ENCODE data around the gene SLC35F3. TPM values are rescaled to one million over a fixed set of nuclear protein-coding genes. Genes with fewer than 3 reads are reported as not detected.

Gene SLC35F3
- total RNA-seq, 2 donors from 2014 or later, result 0.12 to 0.14 TPM

- intact Hi-C loops (cut with DNase I, micrococcal nuclease), result no loop called here
- DNase-seq, result no peak
- ATAC-seq, result no peak
Measured at GRCh38 chr1:234004591-234004990, 100.1 kb downstream of the SLC35F3 start.

- ATAC-seq, result no peak
- intact Hi-C loops (cut with DNase I, micrococcal nuclease), result no loop called here
Measured at GRCh38 chr1:234007684-234008083, 103.2 kb downstream of the SLC35F3 start.

GRCh38 chr1:234008591-234008990, 104.1 kb downstream of the SLC35F3 start:
- no peak for ATAC-seq
- DNase-seq, result no peak
- intact Hi-C loops (cut with DNase I, micrococcal nuclease), result no loop called here

More at GRCh38 chr1:234007684-234008083, 103.2 kb downstream of the SLC35F3 start:
- DNase-seq, result no peak

- intact Hi-C loops (cut with DNase I, micrococcal nuclease), result no loop called here
- DNase-seq (no peak), ATAC-seq (no peak)
Measured at GRCh38 chr1:234009668-234010067, 105.2 kb downstream of the SLC35F3 start.

- ATAC-seq (no peak), DNase-seq (no peak)
- intact Hi-C loops (cut with DNase I, micrococcal nuclease), result no loop called here
Measured at GRCh38 chr1:234014208-234014607, 109.7 kb downstream of the SLC35F3 start.

GRCh38 chr1:234018816-234019215, 114.3 kb downstream of the SLC35F3 start:
- intact Hi-C loops (cut with DNase I, micrococcal nuclease), result no loop called here
- DNase-seq (no peak), ATAC-seq (no peak)

- DNase-seq (no peak), ATAC-seq (no peak)
- intact Hi-C loops (cut with DNase I, micrococcal nuclease), result no loop called here
Measured at GRCh38 chr1:234019387-234019786, 114.9 kb downstream of the SLC35F3 start.

GRCh38 chr1:234022302-234022701, 117.8 kb downstream of the SLC35F3 start:
- DNase-seq, result no peak
- no peak for ATAC-seq
- intact Hi-C loops (cut with DNase I, micrococcal nuclease), result no loop called here

GRCh38 chr1:234039603-234040002, 135.1 kb downstream of the SLC35F3 start:
- ATAC-seq (no peak), DNase-seq (no peak)
- intact Hi-C loops (cut with DNase I, micrococcal nuclease), result no loop called here

GRCh38 chr1:234040446-234041317, 136.2 kb downstream of the SLC35F3 start:
- DNase-seq (no peak), ATAC-seq (no peak)
- intact Hi-C loops (cut with DNase I, micrococcal nuclease), result no loop called here

- intact Hi-C loops (cut with DNase I, micrococcal nuclease), result no loop called here
- DNase-seq, result no peak
- ATAC-seq, result no peak
Measured at GRCh38 chr1:234044079-234044478, 139.6 kb downstream of the SLC35F3 start.

- DNase-seq, result no peak
- intact Hi-C loops (cut with DNase I, micrococcal nuclease), result no loop called here
- no peak for ATAC-seq
Measured at GRCh38 chr1:234047123-234047522, 142.6 kb downstream of the SLC35F3 start.

GRCh38 chr1:234062166-234062565, 157.7 kb downstream of the SLC35F3 start:
- ATAC-seq (no peak), DNase-seq (no peak)
- intact Hi-C loops (cut with DNase I, micrococcal nuclease), result loop anchor here in 1 of 2 donors (10.0 kb wide), 1 partner anchor 617 kb away; no protein-coding TSS in a partner anchor

GRCh38 chr1:234065794-234066447, 161.4 kb downstream of the SLC35F3 start:
- peak; percentile 57 for ATAC-seq
- intact Hi-C loops (cut with DNase I, micrococcal nuclease), result loop anchor here in 1 of 2 donors (10.0 kb wide), 1 partner anchor 621 kb away; no protein-coding TSS in a partner anchor
- DNase-seq, result peak; percentile 48 to 89

GRCh38 chr1:234067581-234068337, 163.3 kb downstream of the SLC35F3 start:
- intact Hi-C loops (cut with DNase I, micrococcal nuclease), result loop anchor here in 1 of 2 donors (10.0 kb wide), 1 partner anchor 623 kb away; no protein-coding TSS in a partner anchor
- ATAC-seq (no peak), DNase-seq (no peak)

- intact Hi-C loops (cut with DNase I, micrococcal nuclease), result loop anchor here in 1 of 2 donors (10.0 kb wide), 1 partner anchor 625 kb away; no protein-coding TSS in a partner anchor
Measured at GRCh38 chr1:234069760-234070159, 165.3 kb downstream of the SLC35F3 start.

GRCh38 chr1:234072793-234073192, 168.3 kb downstream of the SLC35F3 start:
- no peak for DNase-seq
- intact Hi-C loops (cut with DNase I, micrococcal nuclease), result no loop called here
- ATAC-seq, result no peak

More at GRCh38 chr1:234069760-234070159, 165.3 kb downstream of the SLC35F3 start:
- ATAC-seq (no peak), DNase-seq (no peak)

GRCh38 chr1:234078143-234078542, 173.7 kb downstream of the SLC35F3 start:
- no peak for ATAC-seq

GRCh38 chr1:234079896-234080295, 175.4 kb downstream of the SLC35F3 start:
- DNase-seq (no peak), ATAC-seq (no peak)
- intact Hi-C loops (cut with DNase I, micrococcal nuclease), result no loop called here

More at GRCh38 chr1:234078143-234078542, 173.7 kb downstream of the SLC35F3 start:
- intact Hi-C loops (cut with DNase I, micrococcal nuclease), result no loop called here
- no peak for DNase-seq

Measured in left colon (tissue), 2 donors.